Measurements from ENCODE around the gene MYBPHL. TPM values are rescaled to one million over a fixed set of nuclear protein-coding genes. Genes with fewer than 3 reads are reported as not detected.

The MYBPHL gene
- total RNA-seq, 4 donors from 2014 or later: not detected

DNA sequence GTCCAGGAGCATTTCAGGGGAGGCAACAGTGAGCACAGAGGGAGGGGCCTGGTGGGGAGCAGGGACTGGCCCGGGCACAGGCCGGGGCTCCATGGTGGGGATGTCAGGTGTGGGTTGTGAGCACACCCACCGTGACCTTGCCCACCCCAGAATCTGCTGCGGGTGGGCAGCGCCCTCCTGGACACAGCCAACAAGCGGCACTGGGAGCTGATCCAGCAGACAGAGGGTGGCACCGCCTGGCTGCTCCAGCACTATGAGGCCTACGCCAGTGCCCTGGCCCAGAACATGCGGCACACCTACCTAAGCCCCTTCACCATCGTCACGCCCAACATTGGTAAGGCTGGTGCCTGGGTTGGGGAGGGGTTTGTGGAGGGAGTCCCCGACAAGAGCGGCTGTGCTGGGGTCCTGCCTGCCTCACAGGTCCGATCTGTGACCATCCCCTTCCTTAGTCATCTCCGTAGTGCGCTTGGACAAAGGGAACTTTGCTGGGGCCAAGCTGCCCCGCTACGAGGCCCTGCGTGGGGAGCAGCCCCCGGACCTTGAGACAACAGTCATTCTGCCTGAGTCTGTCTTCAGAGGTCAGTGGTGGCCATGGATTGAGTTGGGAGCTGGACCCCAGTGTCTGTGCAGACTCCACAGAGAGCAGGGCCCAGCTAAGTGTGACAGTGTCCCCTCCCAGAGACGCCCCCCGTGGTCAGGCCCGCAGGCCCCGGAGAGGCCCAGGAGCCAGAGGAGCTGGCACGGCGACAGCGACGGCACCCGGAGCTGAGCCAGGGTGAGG, 38.2 kb downstream of the MYBPHL start:
- intact Hi-C loops (cut with DNase I): loop anchor here (5.0 to 10.0 kb wide), 2 partner anchors 134 to 266 kb away; partner anchors contain the start of gene GPR61
- no peak overlapping the region for H3K27ac ChIP-seq

DNA sequence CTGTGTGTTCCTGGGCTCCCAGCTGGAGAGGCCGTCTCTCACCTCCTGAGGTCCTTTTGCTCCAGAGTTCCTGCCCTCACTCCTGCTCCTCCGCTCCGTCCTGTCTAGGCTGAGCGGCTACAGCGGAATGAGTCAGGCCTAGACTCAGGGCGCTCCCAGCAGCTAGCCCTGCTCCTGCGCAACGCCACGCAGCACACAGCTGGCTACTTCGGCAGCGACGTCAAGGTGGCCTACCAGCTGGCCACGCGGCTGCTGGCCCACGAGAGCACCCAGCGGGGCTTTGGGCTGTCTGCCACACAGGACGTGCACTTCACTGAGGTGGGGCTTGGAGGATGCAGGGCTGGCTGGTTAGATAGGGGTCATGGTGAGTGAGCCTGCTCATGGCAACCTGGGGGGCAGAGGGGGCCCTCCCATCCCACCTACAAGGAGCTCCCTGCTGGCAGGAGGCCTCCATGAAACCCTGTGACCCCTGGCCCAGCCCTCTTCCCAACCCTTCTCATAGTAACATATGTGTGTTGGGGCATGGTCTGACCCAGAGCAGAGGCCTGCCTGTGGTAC, 39.0 kb downstream of the MYBPHL start:
- H3K9me3 ChIP-seq: no peaks in the 10 kb centered on the region
- no peak for DNase-seq
- H3K4me1 ChIP-seq: no peaks in the 10 kb centered on the region
- H3K36me3 ChIP-seq: peaks cover 33 to 36% of the 10 kb centered on the region in 2 donors
- no peaks in the 10 kb centered on the region for H3K27me3 ChIP-seq
- TF ChIP-seq, protein P1, sequence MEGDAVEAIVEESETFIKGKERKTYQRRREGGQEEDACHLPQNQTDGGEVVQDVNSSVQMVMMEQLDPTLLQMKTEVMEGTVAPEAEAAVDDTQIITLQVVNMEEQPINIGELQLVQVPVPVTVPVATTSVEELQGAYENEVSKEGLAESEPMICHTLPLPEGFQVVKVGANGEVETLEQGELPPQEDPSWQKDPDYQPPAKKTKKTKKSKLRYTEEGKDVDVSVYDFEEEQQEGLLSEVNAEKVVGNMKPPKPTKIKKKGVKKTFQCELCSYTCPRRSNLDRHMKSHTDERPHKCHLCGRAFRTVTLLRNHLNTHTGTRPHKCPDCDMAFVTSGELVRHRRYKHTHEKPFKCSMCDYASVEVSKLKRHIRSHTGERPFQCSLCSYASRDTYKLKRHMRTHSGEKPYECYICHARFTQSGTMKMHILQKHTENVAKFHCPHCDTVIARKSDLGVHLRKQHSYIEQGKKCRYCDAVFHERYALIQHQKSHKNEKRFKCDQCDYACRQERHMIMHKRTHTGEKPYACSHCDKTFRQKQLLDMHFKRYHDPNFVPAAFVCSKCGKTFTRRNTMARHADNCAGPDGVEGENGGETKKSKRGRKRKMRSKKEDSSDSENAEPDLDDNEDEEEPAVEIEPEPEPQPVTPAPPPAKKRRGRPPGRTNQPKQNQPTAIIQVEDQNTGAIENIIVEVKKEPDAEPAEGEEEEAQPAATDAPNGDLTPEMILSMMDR (IDR thresholded peaks at IDR 0.05): no peak
- TF ChIP-seq POLR2A (IDR thresholded peaks at IDR 0.05): no peak
- 97 to 99% methylated on average over 8 to 17 of the region's 17 CpGs for WGBS, 2 donors
- intact Hi-C loops (cut with DNase I): loop anchor here (5.0 to 10.0 kb wide), 2 partner anchors 134 to 267 kb away; partner anchors contain the start of gene GPR61
- H3K27ac ChIP-seq: no peak overlapping the region
- H3K4me3 ChIP-seq (replicated peaks in 1 of 3): no peak overlapping the region

More for the DNA sequence above, 38.2 kb downstream of the MYBPHL start:
- DNase-seq: no peak
- Histone ChIP-seq H3K4me3 (replicated peaks in 1 of 3) (no peak overlapping the region), H3K4me1 (no peaks in the 10 kb centered on the region), H3K9me3 (no peaks in the 10 kb centered on the region), H3K36me3 (peaks cover 33 to 36% of the 10 kb centered on the region in 2 donors), H3K27me3 (no peaks in the 10 kb centered on the region)
- no peak for TF ChIP-seq POLR2A (IDR thresholded peaks at IDR 0.05)
- TF ChIP-seq, protein P1 (IDR thresholded peaks at IDR 0.05): no peak
- WGBS, 2 donors: 89 to 97% methylated on average over 13 to 18 of the region's 29 CpGs

DNA sequence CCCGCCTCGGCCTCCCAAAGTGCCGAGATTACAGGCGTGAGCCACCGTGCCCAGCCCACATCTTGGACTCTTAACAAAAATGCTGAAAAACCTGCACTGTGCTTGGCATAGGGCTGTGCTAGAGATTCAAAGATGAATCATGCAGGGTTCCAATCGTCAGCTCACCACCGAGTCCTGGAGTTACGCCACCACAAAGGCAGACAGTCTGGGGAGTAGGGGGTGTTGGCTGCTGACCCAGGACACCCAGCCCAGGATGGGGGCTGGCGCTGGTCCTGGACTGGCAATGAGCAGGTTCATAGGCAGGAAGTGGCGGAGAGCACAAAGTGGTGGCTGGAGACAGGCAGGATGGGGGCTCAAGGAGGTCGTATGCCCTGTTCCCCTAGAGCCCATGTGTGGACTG, 39.8 kb downstream of the MYBPHL start:
- intact Hi-C loops (cut with DNase I): loop anchor here (5.0 to 10.0 kb wide), 2 partner anchors 135 to 268 kb away; partner anchors contain the start of gene GPR61
- H3K4me1 ChIP-seq: no peaks in the 10 kb centered on the region
- peaks cover 33 to 36% of the 10 kb centered on the region in 2 donors for H3K36me3 ChIP-seq
- no peak for TF ChIP-seq POLR2A (IDR thresholded peaks at IDR 0.05)
- TF ChIP-seq, protein P1 (IDR thresholded peaks at IDR 0.05): no peak
- H3K27me3 ChIP-seq: no peaks in the 10 kb centered on the region
- DNase-seq: no peak
- no peak overlapping the region for H3K27ac ChIP-seq
- WGBS, 2 donors: 79 to 93% methylated on average over 11 of the region's 11 CpGs
- no peak overlapping the region for H3K4me3 ChIP-seq (replicated peaks in 1 of 3)
- no peaks in the 10 kb centered on the region for H3K9me3 ChIP-seq

DNA sequence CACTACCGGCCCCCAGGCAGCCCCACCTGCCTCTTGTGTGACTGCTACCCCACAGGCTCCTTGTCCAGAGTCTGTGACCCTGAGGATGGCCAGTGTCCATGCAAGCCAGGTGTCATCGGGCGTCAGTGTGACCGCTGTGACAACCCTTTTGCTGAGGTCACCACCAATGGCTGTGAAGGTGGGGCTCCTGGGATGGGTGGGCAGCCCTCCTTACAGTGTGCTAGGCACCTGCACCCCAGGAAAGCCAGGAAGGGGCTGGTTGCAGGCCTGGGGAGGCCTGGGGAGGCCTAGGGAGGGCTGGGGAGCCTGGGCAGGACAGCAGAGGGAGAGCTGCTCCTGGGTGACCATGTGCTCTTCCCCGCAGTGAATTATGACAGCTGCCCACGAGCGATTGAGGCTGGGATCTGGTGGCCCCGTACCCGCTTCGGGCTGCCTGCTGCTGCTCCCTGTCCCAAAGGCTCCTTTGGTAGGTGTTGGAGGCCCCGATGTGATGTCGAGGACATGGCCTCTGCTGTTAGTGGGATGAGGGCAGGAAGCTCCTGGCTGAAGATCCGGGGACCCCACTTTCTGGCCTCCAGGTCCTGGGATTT, 41.0 kb downstream of the MYBPHL start:
- TF ChIP-seq, protein P1 (IDR thresholded peaks at IDR 0.05): no peak
- TF ChIP-seq POLR2A (IDR thresholded peaks at IDR 0.05): no peak
- intact Hi-C loops (cut with DNase I): loop anchor here (5.0 to 10.0 kb wide), 2 partner anchors 136 to 269 kb away; partner anchors contain the start of gene GPR61
- no peak overlapping the region for H3K4me3 ChIP-seq (replicated peaks in 1 of 3)
- no peaks in the 10 kb centered on the region for H3K27me3 ChIP-seq
- H3K4me1 ChIP-seq: no peaks in the 10 kb centered on the region
- DNase-seq: no peak
- peaks cover 31 to 36% of the 10 kb centered on the region in 2 donors for H3K36me3 ChIP-seq
- no peaks in the 10 kb centered on the region for H3K9me3 ChIP-seq
- H3K27ac ChIP-seq: no peak overlapping the region
- 93 to 98% methylated on average over 8 to 10 of the region's 13 CpGs for WGBS, 2 donors

Measured in thyroid gland (tissue), 4 donors.